AML-193 (cell line): Measurements from ENCODE around the gene UNC119B.

Experiments
- DNase-seq, 2 experiments: peaks; one replicate each; lab custom pipeline; 2025; lab: John Stamatoyannopoulos, UW

UNC119B gene

DNA sequence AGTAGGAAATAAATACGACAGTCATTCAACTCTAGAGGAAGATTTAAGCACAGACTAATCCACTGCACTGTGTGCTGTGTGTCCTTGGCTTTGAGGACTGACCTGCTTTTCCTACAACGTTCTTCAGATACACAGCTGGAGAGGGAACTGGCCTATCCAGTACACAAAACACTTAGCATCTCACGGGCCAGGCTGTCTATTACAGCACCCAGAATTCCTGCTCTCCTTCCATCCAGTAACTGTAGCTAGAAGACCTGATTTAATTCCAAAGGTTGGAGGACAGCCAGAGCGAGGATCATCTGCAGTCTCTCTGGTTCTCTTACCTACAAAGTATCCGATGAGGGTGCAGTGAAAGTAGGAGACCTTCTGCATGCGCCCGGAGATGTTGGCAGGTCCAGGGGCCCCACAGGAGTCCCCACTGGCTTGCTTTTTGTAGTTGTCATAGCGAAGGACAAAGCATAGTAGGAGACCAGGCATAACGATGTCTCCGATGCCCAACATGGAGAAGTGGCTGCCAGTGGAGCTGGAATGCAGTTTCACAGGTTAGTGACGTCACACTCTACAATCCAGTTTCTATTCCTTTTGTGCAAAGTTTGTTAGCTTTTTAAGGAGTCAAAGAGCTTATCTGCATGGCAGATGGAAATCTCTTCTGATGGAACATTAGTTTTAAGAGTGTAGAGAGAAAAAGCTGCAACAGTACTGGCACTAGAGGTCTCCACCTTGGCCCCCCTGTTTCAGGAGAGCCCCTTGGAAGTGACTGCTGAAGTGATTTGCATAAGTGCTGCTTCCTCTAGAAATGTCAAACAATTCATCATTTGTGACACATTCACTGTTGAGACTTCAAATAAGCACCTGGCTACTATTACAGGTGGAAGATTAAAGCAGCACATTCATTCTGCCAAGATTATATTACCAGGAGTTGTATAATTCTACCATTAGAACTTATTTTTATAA is 57.1 kb downstream of the UNC119B start:
- no peak for DNase-seq

DNA sequence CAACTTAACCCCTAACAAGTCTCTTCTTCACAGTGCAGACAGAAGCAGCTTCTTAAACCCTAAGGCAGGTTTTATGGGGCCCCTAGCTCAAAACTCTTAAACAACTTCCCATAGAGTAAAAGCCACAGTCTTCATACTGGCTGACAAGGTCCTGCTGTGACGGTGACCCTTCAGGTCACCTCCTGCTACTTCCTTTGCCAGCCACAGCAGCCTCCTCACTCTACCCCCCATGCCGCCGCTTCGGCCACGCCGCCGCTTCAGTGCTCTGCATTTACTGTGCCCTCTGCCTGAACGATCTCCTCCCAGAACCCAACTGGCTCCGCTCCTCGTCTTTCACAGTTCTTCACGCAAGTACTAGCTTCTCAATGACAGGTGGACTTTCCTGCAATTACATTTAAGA is 60.8 kb downstream of the UNC119B start:
- no peak for DNase-seq
